Measurements from ENCODE around the gene DBN1.

DNA sequence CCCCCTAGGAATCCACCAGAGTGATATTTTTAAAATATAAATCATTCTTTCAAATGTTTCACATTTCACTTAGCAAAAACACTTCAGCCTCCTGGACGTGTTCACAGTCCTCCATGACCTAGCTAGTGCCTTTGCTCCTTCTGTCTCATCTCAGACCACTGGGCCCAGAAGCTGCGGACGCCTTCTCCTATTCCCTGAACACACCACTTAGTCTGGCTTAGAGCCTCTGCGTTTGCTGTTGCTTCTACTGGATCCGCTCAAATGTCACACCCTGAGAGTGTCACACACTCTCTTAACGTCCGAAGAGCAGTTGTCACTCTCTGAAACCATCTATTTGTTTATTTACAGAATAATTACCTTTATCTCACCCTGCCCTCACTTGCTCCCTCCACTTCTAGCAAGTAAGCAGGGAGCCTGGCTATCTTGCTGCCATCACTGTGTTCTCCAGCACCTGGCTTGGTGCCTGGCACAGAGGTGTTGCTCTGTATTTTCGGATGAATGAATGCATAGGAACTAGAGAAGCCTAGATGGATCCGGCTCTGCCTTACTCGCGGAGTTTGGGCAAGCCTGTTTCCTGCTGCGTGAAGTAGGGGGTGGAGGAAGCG is 48.1 kb downstream of the DBN1 start:
- TF ChIP-seq, protein P1, sequence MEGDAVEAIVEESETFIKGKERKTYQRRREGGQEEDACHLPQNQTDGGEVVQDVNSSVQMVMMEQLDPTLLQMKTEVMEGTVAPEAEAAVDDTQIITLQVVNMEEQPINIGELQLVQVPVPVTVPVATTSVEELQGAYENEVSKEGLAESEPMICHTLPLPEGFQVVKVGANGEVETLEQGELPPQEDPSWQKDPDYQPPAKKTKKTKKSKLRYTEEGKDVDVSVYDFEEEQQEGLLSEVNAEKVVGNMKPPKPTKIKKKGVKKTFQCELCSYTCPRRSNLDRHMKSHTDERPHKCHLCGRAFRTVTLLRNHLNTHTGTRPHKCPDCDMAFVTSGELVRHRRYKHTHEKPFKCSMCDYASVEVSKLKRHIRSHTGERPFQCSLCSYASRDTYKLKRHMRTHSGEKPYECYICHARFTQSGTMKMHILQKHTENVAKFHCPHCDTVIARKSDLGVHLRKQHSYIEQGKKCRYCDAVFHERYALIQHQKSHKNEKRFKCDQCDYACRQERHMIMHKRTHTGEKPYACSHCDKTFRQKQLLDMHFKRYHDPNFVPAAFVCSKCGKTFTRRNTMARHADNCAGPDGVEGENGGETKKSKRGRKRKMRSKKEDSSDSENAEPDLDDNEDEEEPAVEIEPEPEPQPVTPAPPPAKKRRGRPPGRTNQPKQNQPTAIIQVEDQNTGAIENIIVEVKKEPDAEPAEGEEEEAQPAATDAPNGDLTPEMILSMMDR (conservative IDR thresholded peaks at IDR 0.05; ENCODE audit: low read depth in 2 of 2): no peak
- TF ChIP-seq POLR2AphosphoS5 (IDR thresholded peaks at IDR 0.05; ENCODE audit: low read depth) (no peak), CREB1 (CRISPR knock-in tag; IDR thresholded peaks at IDR 0.05; ENCODE audit: low read depth) (no peak), REST (IDR thresholded peaks at IDR 0.05; ENCODE audit: unreplicated experiment) (no peak), JUNB (IDR thresholded peaks at IDR 0.05; ENCODE audit: unreplicated experiment) (no peak), ETS1 (IDR thresholded peaks at IDR 0.05) (no peak), EZH2 (IDR thresholded peaks at IDR 0.05; ENCODE audit: low read depth, unreplicated experiment) (no peak), EZH2phosphoT487 (IDR thresholded peaks at IDR 0.05; ENCODE audit: unreplicated experiment) (no peak), STAT1 (IDR thresholded peaks at IDR 0.05; ENCODE audit: unreplicated experiment) (no peak), ZNF331 (CRISPR knock-in tag; IDR thresholded peaks at IDR 0.05; ENCODE audit: low read depth) (no peak), NANOG (IDR thresholded peaks at IDR 0.05; ENCODE audit: borderline replicate concordance) (no peak)
- TF ChIP-seq, protein P2, sequence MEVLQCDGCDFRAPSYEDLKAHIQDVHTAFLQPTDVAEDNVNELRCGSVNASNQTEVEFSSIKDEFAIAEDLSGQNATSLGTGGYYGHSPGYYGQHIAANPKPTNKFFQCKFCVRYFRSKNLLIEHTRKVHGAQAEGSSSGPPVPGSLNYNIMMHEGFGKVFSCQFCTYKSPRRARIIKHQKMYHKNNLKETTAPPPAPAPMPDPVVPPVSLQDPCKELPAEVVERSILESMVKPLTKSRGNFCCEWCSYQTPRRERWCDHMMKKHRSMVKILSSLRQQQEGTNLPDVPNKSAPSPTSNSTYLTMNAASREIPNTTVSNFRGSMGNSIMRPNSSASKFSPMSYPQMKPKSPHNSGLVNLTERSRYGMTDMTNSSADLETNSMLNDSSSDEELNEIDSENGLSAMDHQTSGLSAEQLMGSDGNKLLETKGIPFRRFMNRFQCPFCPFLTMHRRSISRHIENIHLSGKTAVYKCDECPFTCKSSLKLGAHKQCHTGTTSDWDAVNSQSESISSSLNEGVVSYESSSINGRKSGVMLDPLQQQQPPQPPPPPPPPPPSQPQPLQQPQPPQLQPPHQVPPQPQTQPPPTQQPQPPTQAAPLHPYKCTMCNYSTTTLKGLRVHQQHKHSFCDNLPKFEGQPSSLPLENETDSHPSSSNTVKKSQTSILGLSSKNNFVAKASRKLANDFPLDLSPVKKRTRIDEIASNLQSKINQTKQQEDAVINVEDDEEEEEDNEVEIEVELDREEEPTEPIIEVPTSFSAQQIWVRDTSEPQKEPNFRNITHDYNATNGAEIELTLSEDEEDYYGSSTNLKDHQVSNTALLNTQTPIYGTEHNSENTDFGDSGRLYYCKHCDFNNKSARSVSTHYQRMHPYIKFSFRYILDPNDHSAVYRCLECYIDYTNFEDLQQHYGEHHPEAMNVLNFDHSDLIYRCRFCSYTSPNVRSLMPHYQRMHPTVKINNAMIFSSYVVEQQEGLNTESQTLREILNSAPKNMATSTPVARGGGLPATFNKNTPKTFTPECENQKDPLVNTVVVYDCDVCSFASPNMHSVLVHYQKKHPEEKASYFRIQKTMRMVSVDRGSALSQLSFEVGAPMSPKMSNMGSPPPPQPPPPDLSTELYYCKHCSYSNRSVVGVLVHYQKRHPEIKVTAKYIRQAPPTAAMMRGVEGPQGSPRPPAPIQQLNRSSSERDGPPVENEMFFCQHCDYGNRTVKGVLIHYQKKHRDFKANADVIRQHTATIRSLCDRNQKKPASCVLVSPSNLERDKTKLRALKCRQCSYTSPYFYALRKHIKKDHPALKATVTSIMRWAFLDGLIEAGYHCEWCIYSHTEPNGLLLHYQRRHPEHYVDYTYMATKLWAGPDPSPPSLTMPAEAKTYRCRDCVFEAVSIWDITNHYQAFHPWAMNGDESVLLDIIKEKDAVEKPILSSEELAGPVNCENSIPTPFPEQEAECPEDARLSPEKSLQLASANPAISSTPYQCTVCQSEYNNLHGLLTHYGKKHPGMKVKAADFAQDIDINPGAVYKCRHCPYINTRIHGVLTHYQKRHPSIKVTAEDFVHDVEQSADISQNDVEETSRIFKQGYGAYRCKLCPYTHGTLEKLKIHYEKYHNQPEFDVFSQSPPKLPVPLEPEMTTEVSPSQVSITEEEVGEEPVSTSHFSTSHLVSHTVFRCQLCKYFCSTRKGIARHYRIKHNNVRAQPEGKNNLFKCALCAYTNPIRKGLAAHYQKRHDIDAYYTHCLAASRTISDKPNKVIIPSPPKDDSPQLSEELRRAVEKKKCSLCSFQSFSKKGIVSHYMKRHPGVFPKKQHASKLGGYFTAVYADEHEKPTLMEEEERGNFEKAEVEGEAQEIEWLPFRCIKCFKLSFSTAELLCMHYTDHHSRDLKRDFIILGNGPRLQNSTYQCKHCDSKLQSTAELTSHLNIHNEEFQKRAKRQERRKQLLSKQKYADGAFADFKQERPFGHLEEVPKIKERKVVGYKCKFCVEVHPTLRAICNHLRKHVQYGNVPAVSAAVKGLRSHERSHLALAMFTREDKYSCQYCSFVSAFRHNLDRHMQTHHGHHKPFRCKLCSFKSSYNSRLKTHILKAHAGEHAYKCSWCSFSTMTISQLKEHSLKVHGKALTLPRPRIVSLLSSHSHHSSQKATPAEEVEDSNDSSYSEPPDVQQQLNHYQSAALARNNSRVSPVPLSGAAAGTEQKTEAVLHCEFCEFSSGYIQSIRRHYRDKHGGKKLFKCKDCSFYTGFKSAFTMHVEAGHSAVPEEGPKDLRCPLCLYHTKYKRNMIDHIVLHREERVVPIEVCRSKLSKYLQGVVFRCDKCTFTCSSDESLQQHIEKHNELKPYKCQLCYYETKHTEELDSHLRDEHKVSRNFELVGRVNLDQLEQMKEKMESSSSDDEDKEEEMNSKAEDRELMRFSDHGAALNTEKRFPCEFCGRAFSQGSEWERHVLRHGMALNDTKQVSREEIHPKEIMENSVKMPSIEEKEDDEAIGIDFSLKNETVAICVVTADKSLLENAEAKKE (CRISPR knock-in tag; IDR thresholded peaks at IDR 0.05): no peak
